Renal cortical epithelial cell (primary cell): Measurements from ENCODE around the gene NCBP3. TPM values are rescaled to one million over a fixed set of nuclear protein-coding genes. Genes with fewer than 3 reads are reported as not detected.
"Not testable (repeated sequence)": the region's sequence is repeated elsewhere in the genome, so short reads cannot be mapped to it uniquely, and the experiment has no call there.

ENCODE experiments used
- DNase-seq: peaks from one replicate; pipeline ENCODE4 v3.0.0-alpha.2; 2011; ENCODE audit warnings: low read depth
- total RNA-seq: library from RNA; depleted of rRNA; stranded (reverse); fragments of >200 nt; gene quantifications from 2 replicates; pipeline ENCODE4 v1.2.3, GENCODE V29; 2014

NCBP3 gene
- total RNA-seq, 1 donor from 2014 or later = 35.5 TPM

DNA sequence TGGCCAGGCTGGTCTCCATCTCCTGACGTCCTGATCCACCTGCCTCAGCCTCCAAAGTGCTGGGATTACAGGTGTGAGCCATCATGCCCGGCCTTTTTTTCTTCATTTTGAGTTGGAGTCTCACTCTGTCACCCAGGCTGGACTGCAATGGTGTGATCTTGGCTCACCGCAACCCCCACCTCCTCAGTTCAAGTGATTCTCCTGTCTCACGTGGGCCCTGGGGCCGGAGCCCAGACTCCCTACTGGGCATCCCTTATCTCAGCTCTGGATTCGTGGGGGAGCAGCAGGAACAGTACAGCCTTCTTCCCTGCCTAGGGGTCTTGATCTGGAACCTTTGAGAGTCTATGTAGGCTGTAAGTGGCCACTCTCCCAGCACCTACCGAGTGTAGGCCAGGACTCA, 52.8 kb downstream of the NCBP3 start:
- not testable (repeated sequence) for DNase-seq

DNA sequence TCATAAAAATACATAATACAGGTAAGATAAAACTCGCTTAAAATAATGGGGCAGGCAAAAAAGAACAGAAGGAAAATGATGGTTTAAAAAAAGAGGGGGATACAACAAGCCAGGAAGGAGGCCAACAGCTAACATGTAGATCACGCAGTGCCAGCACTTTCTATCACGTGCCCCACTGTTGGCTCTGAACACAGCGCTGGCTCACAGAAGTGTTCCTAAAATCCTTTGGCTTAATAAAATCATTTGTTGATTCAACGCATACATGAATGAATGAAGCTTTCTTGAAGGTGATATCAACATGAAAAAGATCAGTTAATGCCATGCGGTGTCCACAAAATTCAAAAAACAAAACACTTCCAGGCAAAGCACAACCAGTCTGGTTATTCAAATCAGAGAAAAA, 53.6 kb downstream of the NCBP3 start:
- DNase-seq = no peak

DNA sequence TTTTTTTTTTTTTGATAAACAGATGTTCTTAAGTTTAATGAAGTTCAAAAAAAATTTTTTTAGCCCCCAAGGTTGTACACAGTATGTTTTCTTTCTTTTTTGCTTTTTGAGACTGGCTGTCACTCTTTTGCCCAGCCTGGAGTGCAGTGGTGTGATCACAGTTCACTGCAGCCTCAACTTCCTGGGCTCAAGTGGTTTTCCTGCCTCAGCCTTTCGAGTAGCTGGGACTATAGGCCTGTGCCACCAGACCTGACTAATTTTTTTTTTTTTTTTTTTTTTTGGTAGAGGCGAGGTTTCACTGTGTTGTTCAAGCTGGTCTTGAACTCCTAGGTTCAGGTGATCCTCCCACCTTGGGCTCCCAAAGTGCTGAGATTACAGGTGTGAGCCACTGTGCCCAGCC, 57.8 kb downstream of the NCBP3 start:
- DNase-seq = no peak

DNA sequence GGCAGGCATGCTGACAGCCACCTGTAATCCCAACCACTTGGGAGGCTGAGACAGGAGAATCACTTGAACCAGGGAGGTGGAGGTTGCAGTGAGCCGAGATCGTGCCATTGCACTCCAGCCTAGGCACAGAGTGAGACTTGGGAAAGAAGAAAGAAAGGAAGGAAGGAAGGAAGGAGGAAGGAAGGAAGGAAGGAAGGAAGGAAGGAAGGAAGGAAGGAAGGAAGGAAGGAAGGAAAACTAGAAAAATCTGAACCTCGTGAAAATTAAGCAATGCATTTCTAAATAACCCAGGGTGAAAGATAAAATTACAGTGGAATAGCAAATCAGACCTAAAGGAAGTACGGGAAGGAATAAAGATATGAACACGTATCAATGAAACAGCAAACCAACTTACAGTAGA, 60.7 kb downstream of the NCBP3 start:
- not testable (repeated sequence) for DNase-seq

DNA sequence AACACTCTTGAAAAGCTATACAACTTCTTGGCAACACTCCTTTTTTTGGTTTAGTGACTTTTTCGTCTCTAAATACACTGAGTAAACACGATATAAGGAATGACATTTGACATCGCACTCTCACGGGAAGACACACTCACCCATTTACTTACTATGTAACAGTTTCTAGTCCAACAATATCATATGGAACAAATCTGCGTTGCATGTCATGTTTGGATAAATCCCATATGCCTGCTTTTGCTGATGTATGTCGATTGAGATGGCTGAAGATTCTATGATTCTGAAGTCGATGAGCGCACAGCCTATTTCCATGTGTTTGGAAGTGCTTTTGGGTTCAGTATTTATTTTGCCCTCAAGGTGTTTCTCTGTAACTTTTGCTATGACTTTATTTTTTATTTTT, 63.3 kb downstream of the NCBP3 start:
- DNase-seq = no peak

DNA sequence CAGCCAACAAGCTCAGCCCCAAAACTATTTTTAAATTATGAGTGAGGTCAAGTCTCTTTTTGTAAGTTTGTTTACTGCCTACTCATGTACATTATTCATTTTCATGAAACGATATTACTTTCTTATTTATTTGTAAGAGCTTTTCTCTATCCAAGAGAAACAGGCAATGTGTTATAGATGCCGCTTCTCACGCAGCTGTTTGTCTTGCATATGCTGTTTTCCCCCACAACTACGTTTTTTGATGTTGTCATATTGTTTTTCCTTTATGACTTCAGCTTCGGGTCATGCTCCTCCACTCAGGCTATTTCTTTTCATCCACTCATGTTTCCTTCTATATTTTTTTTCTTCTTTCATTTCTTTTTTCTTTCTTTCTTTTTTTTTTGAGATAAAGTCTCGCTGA, 65.1 kb downstream of the NCBP3 start:
- DNase-seq = no peak

DNA sequence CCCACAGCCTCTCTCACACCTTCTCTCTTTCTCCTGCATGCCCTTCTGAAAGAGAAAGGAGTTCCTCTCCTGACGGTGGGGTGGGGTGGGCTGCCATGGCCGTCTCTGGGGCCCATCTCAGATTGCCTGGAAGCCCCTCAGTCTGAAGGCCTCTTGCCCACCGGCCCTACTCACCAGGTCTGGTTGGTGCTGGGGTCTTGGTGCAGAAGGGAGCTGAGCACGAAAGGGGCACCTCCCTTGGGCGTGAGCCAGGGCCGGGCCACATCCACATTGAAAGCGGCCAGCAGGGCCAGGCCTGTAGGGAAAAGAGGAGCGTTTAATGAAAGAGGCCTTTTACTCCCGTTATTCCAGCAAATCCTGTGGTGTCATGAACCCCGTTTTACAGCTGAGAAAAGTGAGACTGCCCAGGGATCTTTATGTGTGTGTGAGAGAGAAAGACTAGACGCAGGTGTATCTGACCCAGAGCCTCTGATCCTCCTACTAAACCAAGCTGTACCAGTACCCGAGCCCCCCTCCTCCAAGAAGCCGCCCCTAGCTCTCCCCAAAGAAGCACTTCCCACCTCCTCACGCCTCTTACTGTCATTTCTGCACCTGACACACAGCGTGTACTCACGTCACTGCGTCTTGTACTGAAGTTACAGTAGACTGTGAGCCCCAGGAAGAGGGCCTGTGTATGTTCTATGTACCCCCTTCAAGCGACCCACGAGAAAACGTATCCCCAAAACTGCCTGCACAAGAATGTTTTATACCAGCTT, 68.5 kb downstream of the NCBP3 start:
- DNase-seq = no peak

DNA sequence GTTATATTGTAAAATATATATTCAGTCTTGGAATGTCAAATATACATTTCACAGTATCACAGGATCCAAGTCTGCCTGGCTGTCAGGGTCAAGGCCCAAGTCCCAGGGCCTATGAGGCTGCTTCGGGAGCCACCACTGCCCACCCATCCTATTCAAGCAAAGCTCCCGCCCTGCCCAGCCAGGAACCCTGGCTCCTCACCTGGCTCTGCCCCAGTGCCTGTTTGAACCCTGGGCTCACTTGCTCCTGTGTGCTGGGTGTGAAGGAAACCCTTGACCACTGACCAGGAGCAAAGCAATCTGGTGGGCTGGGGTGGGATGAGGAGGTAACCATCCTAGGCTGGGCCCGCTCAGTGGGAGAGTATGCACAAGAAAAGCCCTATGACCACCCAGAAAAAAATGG, 72.1 kb downstream of the NCBP3 start:
- no peak for DNase-seq

DNA sequence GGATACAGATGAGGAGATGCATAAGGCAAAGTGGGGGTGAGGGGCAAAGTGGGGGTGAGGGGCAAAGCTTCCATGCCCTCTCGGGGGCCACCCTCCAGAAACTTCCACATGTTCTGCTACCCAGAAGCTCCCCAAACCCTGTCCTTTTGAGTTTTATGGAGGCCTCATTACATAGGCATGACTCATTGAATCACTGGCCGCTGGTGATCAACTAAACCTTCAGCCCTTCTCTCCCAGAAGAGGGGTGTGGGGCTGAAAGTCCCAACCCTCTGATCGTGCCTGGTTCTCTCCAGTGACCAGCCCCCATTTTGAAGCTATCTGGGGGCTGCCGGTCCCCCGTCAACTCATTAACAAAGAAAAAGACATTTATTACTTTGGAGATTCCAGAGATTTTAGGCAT, 72.5 kb downstream of the NCBP3 start:
- peak; percentile 67 for DNase-seq

DNA sequence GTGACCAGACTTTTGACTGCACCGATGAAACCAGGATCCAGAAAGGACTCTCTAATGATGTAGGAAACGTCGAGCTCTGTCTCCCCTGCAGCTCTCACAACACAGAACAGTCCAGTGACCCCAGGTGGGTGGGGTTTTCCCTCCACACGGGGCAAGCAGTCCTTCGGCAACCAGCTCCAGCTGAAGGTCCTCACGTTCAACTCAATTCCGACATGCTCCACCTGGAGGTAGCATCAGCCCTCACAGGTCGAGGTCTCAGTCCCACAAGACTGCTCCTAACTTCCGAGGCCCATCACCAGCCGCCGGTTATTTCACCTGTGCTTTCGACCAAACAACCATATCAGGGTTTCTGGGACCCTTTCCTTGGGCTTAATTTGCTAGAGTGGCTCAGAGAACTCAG, 73.3 kb downstream of the NCBP3 start:
- no peak for DNase-seq

DNA sequence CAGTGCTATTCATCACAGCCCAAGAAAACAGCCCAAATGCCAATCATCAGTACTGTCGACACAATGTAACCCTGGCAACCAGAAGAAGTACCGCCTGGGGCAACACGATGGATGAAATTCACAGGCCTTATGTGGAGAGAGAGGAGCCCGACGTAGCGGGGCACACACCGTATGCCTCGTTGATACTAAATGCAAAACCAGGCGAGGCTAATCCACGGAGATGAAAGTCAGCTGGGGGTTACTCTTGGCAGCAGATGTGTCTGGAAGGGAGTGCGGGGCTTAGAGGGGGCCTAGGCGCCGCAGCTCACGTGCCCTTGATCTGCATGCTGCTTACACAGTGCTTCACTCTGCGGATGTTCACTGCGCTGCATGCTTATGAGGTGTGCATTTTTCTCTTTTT, 74.9 kb downstream of the NCBP3 start:
- DNase-seq = no peak

DNA sequence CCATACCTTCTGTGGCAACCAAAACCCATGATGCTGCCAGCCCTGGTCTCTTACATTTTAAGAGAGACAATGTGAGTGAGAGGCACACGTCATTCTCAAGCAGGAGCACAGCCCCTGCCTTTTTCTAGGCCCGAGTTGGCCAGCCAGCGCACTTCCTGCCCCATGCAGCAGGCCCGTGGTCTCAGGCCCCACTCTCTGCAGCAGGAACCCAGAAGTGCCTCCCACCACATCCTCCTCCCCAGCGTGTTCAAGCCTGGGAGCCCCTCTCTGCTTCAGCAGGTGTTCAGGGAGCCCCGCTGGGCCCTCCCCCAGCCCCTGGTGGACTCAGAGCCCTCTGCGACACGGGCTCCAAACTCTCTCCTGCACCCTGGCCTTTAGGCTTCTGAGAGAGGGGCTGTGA, 75.6 kb downstream of the NCBP3 start:
- DNase-seq = no peak

DNA sequence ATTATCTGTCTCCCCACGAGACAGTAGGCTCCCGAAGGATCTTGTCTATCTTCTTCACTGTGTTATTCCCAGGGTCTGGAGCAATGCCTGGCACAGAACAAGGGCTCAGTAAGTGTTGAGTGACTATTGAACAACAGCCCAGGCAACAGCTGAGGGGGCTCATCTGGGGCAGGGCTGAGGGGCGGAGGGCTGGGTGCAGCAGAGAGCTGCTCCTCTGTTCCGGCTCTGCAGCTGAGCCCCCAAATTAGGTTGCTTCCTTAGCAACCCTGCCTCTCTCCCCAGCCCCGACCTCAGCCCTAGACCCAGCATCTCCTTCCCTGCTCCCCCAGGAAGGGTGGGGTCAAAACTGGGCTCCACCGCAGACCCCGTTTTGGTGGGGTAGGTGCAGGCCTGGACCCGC, 77.3 kb downstream of the NCBP3 start:
- DNase-seq = no peak

DNA sequence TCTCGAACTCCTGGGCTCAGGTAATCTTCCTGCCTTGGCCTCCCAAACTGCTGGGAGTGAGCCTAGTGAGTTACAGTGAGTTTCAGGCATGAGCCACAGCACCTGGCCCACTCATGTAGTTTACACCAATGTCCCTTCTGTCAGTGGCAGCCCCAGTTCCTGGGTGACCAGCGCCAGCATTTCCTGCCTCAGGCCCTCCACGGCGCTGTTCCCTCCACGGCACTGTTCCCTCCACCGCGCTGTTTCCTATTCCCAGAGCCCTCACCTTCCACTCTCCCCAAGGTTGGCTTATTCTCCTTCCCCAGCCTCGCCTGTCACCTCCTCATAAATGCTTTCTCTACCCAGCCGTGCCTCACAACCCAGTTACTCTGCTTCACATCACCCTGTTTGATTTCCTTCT, 77.7 kb downstream of the NCBP3 start:
- DNase-seq = no peak

DNA sequence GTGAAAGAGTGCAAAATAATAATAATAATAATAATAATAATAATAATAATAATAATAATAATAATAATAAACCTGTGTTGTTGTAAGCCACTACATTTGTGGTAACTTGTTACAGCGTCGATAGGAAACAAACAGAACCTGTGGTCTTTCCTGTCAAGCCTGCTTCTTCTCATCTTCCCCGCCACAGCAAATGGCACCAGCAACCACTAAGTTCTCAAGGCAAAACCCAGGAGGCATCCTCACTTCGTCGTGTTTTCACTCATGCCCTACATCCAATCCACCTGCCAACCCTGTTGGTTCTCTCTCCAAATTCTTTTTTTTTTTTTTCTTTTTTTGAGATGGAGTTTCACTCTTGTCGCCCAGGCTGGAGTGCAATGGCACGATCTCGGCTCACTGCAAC, 79.3 kb downstream of the NCBP3 start:
- no peak for DNase-seq

DNA sequence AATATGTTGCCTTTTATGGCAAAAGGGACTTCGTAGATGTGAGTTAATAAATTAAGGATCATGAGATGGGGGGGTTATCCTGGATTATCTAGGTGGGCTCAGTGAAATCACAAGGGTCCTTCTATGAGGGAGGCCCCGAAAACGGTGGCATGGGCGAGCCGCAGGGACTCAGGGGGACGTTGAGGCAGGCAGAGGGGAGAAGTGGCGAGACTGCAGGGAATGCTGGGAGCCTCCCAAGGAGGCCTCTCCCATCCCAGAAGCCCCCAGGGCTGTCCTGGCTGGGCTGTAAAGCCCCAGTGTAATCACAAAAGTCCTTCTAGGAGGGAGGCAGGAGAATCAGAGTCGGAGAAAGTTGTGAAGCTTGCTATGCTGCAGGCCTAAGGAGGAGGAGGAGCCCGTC, 80.1 kb downstream of the NCBP3 start:
- no peak for DNase-seq

DNA sequence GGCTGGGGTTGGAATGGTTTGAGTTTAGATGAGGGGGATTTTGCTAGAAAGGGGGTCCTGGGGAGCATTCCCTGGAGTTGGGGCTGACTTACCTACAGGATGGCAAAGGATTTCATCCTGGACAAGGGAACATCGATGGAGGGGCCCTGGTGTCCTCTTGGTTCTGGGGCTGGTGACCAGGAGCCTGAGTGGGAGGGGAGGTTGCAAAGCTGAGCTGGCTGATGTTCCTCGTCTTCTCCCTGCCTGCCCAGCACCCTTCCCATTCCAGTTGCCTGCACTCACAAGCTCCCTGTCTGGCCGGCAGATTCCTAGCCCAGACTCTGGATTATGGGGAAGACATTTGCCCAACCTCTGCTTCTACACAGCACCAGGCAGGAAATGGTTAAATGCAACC, 82.3 kb downstream of the NCBP3 start:
- DNase-seq = no peak

DNA sequence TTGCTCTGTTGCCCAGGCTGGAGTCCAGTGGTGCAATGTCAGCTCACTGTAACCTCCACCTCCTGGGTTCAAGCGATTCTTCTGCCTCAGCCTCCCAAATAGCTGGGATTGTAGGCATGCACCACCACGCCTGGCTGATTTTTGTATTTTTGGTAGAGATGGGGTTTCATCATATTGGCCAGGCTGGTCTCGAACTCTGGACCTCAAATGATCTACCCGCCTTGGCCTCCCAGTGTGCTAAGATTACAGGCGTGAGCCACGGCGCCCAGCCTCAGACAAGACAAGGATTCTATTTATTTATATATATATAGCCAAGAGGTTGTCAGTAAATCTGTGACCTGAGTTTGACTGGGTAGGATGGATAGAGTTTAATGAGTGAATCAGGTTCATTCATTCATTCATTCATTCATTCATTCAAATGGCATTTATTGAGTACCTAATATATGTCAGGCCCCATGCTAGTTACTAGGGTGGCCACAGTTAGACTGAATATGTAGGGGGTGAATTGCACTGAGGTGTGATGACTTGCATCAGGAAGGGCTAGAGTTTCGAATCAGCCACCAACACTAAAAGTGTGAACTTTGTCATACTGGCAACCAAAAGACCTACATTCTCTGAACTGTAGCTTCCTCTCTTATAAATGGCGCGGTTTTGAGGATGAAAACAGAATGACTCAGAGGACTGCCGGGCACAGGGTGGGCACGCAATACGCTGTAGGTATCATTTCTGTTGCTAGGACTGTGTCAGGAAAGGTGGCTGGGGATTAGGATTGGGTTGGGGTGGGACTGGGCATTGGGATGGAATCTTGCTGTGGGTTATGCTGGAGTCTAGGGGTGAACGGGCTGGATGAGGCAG, 82.9 kb downstream of the NCBP3 start:
- no peak for DNase-seq

DNA sequence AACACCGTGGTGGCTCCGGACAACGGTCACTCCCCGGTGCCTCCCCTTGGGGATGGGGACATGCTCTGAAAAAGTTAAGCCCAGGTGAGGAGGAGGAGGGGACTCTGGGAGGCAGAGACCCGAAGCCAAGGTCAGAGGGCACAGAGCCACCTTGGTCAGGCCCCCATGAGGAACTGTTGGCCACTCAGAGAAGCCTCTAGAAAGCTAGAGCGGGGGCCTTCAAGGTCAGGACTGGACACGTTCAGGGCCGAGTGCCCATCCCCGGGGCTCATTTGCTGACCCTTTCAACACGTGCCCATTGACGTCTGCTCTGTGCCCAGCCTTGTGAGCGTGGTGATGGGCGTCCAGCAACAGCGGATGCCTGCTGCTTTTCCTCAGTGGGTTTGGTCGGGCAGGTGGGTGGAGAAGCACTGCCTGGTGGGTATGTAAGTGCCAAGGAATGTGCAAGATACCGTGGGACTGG, 84.1 kb downstream of the NCBP3 start:
- DNase-seq = no peak

DNA sequence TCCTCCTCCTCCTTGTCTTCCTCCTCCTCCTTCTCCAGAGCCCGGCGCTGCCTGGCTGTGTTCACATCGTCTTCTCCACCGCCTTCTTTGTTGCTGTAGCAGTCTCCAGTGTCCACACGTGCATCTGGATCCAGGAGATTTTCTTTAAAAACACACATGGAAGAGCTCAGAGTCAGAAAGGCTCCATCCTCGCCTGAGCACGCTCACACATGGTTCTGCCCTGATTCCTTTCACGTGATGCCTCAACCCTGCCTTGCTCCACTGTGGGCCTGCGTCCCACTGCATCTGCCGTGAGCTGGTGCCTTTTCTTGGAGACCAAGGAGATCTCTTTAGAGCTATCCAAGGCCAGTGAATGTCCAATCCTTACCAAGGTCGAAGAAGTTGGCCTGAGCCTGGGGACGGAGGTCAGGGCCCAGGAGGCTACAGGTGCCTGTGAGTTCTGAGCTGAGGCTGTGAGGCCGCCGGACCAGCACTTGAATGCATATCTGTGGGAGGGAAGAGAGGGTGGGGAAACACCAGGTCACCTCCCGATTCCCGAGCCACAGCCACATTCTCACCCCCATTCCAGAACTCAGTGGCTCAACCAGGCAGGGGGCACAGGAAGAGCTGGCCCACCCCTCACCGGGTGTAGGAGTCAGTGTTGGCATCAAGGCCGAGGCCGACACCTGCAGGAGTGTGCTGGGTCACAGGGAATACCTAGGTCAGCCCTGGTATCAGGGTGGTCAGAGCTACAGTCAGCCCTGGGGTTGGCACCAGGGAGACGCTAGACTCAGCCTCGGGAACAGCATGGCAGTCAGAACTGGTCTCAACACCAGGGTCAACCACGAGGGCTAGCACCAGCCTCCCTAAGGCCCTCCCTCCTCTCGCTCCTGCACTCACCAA, 84.8 kb downstream of the NCBP3 start:
- no peak for DNase-seq

DNA sequence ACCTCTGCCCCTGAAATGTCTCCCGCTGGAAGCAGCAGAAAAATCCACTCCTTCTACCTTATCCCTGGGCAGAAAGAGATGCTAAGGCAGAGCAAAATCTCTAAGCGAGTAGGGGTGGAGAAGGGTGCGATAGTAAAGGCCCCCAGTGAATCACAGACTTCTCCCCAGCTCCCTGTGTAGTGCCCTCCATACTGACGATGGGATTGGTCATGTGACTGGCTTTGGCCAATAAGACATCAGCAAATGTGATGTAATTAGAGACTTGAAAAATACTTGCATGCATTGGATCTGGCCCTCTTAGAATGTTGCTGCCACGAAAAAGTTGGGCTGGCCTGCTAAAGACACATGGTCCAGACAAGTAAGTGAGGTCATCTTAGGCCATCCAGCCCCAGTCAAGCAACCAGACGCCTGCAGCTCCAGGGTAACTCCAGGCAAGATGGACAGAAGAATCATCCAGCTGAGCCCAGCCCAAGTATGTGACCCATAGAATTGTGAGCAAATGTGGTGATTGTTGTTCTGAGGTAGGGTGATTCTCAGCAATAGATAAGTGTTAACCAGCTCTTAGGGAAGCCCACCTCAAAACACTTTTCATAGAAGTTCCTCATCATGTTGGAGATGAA, 86.3 kb downstream of the NCBP3 start:
- no peak for DNase-seq
